CD4-positive, CD25-positive, alpha-beta regulatory T cell (primary cell): ENCODE data around the gene ZBTB7A. TPM values are rescaled to one million over a fixed set of nuclear protein-coding genes. Genes with fewer than 3 reads are reported as not detected.
"Not testable (repeated sequence)": the region's sequence is repeated elsewhere in the genome, so short reads cannot be mapped to it uniquely, and the experiment has no call there.

ENCODE experiments used
- ATAC-seq, 2 donors: fragments of 150-1000 bp; cut with Tn5 transposase; one replicate each; pipeline ENCODE4 v1.10.0; 2021; ENCODE audit warnings: low read depth in 2 of 2, moderate number of reproducible peaks in 2 of 2, moderate library complexity in 1 of 2
- DNase-seq, 3 donors: peaks; one replicate each; pipeline versions ENCODE4 v3.0.0 to v3.0.0-alpha.2; 2012 to 2022; ENCODE audit warnings: mixed read lengths in 1 of 3
- H3K27ac ChIP-seq: one replicate; pipeline ENCODE4 v1.7.0; 2013; ENCODE audit warnings: mild to moderate bottlenecking, low read length; ENCODE audit not compliant: insufficient read depth, poor library complexity, severe bottlenecking
- H3K27me3 ChIP-seq: one replicate; pipeline ENCODE4 v1.7.0; 2013; ENCODE audit warnings: low read length; ENCODE audit not compliant: control insufficient read depth, insufficient read depth
- H3K36me3 ChIP-seq: one replicate; pipeline ENCODE4 v1.7.0; 2013; ENCODE audit warnings: mild to moderate bottlenecking, low read length, moderate library complexity; ENCODE audit not compliant: control insufficient read depth, insufficient read depth
- H3K4me1 ChIP-seq: 2 replicates; pipeline ENCODE4 v1.7.0; 2013; ENCODE audit warnings: mild to moderate bottlenecking, low read length; ENCODE audit not compliant: insufficient read depth, control insufficient read depth, poor library complexity, severe bottlenecking
- H3K4me3 ChIP-seq: one replicate; pipeline ENCODE4 v1.7.0; 2013; ENCODE audit warnings: low read depth, mild to moderate bottlenecking, low read length, moderate library complexity
- H3K9me3 ChIP-seq, 2 experiments: 1 replicate in 1 of 2; 2 replicates in 1 of 2; pipeline ENCODE4 v1.7.0; 2013; ENCODE audit warnings: low read length in 2 of 2, mild to moderate bottlenecking in 1 of 2, moderate library complexity in 1 of 2; ENCODE audit not compliant: control insufficient read depth in 2 of 2
- H3K27ac Mint-ChIP-seq, 3 donors: one replicate each; pipeline ENCODE4 v1.8.0; 2020 to 2022; ENCODE audit warnings: mild to moderate bottlenecking in 3 of 3, mixed read lengths in 3 of 3, moderate library complexity in 2 of 3
- H3K27me3 Mint-ChIP-seq: one replicate; pipeline ENCODE4 v1.8.0; 2022; ENCODE audit warnings: mild to moderate bottlenecking, mixed read lengths
- H3K36me3 Mint-ChIP-seq: one replicate; pipeline ENCODE4 v1.8.0; 2020; ENCODE audit warnings: mixed read lengths
- H3K4me1 Mint-ChIP-seq, 4 donors: one replicate each; pipeline ENCODE4 v1.8.0; 2020 to 2022; ENCODE audit warnings: mixed read lengths in 4 of 4, mild to moderate bottlenecking in 1 of 4
- H3K4me3 Mint-ChIP-seq, 4 donors: one replicate each; pipeline ENCODE4 v1.8.0; 2020 to 2022; ENCODE audit warnings: mild to moderate bottlenecking in 4 of 4, mixed read lengths in 4 of 4, moderate library complexity in 3 of 4
- H3K9me3 Mint-ChIP-seq, 7 donors: one replicate each; pipeline ENCODE4 v1.8.0; 2020 to 2022; ENCODE audit warnings: mixed read lengths in 7 of 7, mild to moderate bottlenecking in 3 of 7, moderate library complexity in 2 of 7
- polyA plus RNA-seq, 4 donors: library from polyadenylated mRNA; unstranded; fragments of 300-500 nt; fragmentation: Illumina TruSeq; gene quantifications; one replicate each; pipeline ENCODE4 v1.2.3, GENCODE V29; 2021
- total RNA-seq: library from RNA; stranded (reverse); gene quantifications from one replicate; pipeline ENCODE4 v1.2.3, GENCODE V29; 2022

The ZBTB7A gene
- total and polyA plus RNA-seq, 5 donors from 2014 or later, result 19.6 to 50.5 (median 26.8) TPM

DNA sequence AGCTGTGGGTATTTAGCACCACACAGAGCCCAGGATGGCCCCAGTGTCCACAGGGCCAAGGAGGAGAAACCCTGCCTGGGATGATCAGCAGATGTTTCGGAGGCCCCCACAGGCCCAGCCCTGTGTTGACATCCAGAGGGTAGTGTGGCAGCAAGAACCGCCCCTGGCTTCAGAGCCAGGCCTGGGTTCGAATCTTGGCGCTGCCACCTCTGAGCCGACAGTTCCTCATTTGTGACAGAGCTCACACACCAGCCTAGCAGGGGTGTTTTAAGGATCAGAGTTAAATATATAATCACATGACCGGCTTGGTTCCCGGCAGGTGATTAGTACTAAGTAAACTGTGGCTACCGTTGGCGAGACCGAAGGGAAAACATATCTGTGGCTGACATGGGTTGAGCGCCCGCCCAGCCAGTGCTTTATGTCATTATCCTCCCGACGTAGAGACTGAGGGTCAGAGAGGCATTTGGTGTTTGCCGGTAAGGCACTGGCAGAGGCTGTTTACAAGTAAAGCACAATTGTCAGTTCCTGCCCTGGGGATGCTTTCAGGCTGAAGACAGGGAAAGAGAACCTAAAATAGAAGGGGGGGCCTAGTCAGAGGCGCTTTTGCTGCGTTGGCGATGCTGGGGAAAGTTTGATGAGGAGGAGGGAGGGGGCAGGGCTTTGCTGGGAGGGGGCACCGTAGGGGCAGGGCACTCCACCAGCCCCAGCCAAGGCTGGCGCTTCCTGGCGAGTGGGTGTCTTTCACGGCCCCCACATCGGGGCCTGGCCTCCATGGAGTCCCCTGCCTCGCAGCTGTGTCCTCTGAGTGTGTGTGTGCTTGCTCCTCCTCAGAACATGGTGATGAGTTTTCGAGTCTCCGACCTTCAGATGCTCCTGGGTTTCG is 54.4 kb downstream of the ZBTB7A start:
- no peaks in the 10 kb centered on the region for H3K9me3 Mint-ChIP-seq
- no peaks in the 10 kb centered on the region for H3K27me3 ChIP-seq
- peaks cover 0 to 53% (median 8%) of the 10 kb centered on the region in 4 donors for H3K4me1 Mint-ChIP-seq
- H3K4me3 Mint-ChIP-seq, result no peak overlapping the region
- no peak overlapping the region for H3K4me3 ChIP-seq
- peaks cover 6% of the 10 kb centered on the region for H3K36me3 Mint-ChIP-seq
- ATAC-seq (no peak), DNase-seq (no peak)
- H3K9me3 ChIP-seq, result no peaks in the 10 kb centered on the region
- H3K27me3 Mint-ChIP-seq, result no peaks in the 10 kb centered on the region
- H3K36me3 ChIP-seq, result peaks cover 34% of the 10 kb centered on the region
- no peak overlapping the region for H3K27ac ChIP-seq
- H3K4me1 ChIP-seq, result peaks cover 42% of the 10 kb centered on the region
- H3K27ac Mint-ChIP-seq, result peak overlapping the region in 1 of 3 donors; percentile 62

DNA sequence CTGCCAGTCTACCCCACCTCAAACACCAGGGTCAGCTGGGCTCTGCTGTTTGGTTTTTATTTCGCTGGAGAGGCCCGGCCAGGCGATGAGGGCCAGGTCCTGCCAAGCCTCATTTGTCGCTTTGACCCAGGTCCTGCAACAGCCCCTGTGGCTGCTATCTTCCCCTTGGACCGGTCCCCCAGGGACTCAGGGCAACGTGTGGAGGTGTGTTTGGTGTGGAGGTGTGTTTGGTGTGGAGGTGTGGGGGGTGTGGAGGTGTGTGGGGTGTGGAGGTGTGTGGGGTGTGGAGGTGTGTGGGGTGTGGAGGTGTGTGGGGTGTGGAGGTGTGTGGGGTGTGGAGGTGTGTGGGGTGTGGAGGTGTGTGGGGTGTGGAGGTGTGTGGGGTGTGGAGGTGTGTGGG is 55.3 kb downstream of the ZBTB7A start:
- Mint-ChIP-seq H3K4me1 (peaks cover 0 to 54% (median 8%) of the 10 kb centered on the region in 4 donors), H3K4me3 (peak overlapping the region in 2 of 4 donors; percentile 62 to 89), H3K27ac (peak overlapping the region in 1 of 3 donors; percentile 26)
- DNase-seq, H3K36me3 Mint-ChIP-seq, H3K9me3 Mint-ChIP-seq, H3K27me3 ChIP-seq, ATAC-seq, H3K27me3 Mint-ChIP-seq, H3K4me3 ChIP-seq, H3K9me3 ChIP-seq, H3K27ac ChIP-seq: not testable (repeated sequence)
- H3K36me3 ChIP-seq, result peaks cover 30% of the 10 kb centered on the region
- peaks cover 48% of the 10 kb centered on the region for H3K4me1 ChIP-seq

DNA sequence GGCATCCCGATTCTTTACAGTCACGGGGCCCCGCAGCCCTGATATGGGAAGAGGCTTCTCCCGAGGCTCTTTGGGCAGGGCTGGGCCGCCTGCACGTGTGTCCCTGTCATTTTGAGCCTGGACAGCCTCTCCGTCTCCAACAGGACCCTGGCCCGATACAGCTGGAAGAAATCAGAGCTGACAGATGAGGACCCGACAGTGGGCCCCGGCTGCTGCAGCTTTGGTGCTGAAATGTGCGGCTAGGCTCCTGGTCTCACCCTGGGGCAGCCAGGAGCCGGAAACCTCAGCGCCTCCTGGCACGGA is 55.9 kb downstream of the ZBTB7A start:
- H3K27me3 ChIP-seq, result no peaks in the 10 kb centered on the region
- peak overlapping the region in 1 of 3 donors; percentile 43 for H3K27ac Mint-ChIP-seq
- H3K4me3 ChIP-seq, result no peak overlapping the region
- no peaks in the 10 kb centered on the region for H3K27me3 Mint-ChIP-seq
- peaks cover 28% of the 10 kb centered on the region for H3K36me3 ChIP-seq
- ATAC-seq (no peak), DNase-seq (no peak)
- H3K4me1 Mint-ChIP-seq, result peaks cover 0 to 50% (median 8%) of the 10 kb centered on the region in 4 donors
- H3K27ac ChIP-seq, result no peak overlapping the region
- H3K36me3 Mint-ChIP-seq, result peaks cover 6% of the 10 kb centered on the region
- no peaks in the 10 kb centered on the region for H3K9me3 ChIP-seq
- no peaks in the 10 kb centered on the region for H3K9me3 Mint-ChIP-seq
- H3K4me3 Mint-ChIP-seq, result peak overlapping the region in 1 of 4 donors; percentile 89
- H3K4me1 ChIP-seq, result peaks cover 48% of the 10 kb centered on the region

DNA sequence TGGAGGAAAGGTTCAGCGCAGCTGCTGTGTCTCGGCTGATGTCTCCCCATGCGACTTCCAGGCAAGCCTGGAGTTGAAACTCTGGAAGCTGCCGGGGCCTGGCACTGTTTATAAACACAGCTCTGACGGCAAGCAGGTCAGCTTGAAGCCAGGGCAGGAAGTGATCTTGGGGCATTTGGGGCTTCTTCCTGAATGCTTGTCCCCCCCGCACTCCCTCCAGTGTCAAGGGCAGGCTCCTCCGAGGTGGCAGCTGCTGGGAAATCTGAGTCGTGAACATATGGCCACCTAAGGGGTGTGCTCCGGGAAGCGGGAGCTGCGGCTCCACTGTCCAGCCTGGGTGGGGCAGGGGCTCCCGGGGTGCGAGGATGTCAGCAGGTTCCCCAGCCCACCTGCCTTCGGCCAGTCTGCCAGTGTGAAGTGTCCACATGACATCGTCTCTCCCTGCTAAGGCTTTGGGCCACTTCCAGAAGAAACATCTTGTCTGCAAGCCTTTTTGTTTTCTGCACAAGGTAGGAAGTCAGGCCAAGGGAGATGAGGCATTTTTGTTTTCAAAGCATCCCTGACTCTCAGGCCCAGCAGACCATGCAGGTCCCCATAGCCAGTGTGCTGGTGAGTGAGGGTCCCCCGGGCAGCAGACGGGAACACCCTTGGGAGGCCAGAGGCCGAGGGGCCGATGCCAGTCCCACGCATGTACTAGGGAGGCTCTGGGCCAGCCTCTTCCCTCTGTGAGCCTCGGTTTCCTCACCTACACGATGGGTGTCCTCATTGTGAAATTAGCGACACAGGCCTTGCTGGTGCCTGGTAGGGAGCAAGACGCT is 56.5 kb downstream of the ZBTB7A start:
- Mint-ChIP-seq H3K4me3 (peak overlapping the region; percentile 44 to 89 (median 72)), H3K9me3 (no peaks in the 10 kb centered on the region), H3K27me3 (no peaks in the 10 kb centered on the region), H3K36me3 (peaks cover 6% of the 10 kb centered on the region), H3K4me1 (peaks cover 0 to 49% (median 8%) of the 10 kb centered on the region in 4 donors), H3K27ac (peak overlapping the region in 1 of 3 donors; percentile 43)
- no peaks in the 10 kb centered on the region for H3K9me3 ChIP-seq
- H3K27ac ChIP-seq, result no peak overlapping the region
- ATAC-seq (no peak), DNase-seq (no peak)
- H3K27me3 ChIP-seq, result no peaks in the 10 kb centered on the region
- no peak overlapping the region for H3K4me3 ChIP-seq
- peaks cover 48% of the 10 kb centered on the region for H3K4me1 ChIP-seq
- H3K36me3 ChIP-seq, result peaks cover 28% of the 10 kb centered on the region

DNA sequence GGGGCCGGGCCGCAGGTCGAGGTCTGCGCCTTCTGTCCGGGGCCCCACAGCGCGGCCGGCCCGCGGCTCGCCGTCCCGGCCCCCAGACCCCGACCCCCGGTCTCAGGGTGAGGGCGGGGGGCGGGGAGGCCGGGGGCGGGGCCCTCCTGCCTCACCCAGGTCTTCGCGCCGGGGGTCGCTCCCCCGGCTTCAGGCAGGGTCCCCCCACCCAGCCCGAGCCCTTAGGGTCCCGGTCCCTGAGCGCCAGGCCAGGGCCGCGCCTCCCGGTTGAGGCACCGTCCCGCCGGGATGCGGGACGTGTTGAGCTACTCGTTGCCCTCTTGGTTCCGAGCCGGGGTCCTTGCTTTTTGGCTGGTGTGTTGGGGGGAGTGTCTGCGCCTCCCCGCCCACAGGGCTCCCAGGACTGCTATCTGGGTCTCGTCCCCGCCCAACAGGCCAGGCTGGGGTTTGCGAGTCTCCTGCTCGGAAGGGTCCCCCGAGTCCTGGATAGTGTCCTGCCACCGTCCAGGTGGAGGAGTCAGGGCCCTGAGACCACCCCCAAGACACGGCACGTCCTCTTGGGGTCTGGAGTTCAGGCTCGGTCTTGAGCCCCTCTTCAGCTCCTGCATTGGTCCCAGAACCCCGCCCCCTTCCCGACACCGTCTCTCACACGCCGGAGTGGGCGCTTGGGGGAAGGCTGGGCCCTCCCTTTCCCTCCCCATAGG is 58.7 kb downstream of the ZBTB7A start:
- Histone ChIP-seq H3K27ac (peak overlapping the region; percentile 33), H3K4me1 (peaks cover 40% of the 10 kb centered on the region), H3K27me3 (no peaks in the 10 kb centered on the region), H3K36me3 (peaks cover 14% of the 10 kb centered on the region), H3K4me3 (peak overlapping the region; percentile 64), H3K9me3 (no peaks in the 10 kb centered on the region)
- peak in 1 of 2 donors; percentile 0 for ATAC-seq
- DNase-seq, result peak in 2 of 3 donors; percentile 15 to 26
- Mint-ChIP-seq H3K27me3 (no peaks in the 10 kb centered on the region), H3K4me1 (peaks cover 0 to 42% (median 8%) of the 10 kb centered on the region in 4 donors), H3K27ac (peak overlapping the region; percentile 83 to 93 (median 86)), H3K9me3 (no peaks in the 10 kb centered on the region), H3K36me3 (peaks cover 3% of the 10 kb centered on the region), H3K4me3 (peak overlapping the region; percentile 89 to 95 (median 92))

DNA sequence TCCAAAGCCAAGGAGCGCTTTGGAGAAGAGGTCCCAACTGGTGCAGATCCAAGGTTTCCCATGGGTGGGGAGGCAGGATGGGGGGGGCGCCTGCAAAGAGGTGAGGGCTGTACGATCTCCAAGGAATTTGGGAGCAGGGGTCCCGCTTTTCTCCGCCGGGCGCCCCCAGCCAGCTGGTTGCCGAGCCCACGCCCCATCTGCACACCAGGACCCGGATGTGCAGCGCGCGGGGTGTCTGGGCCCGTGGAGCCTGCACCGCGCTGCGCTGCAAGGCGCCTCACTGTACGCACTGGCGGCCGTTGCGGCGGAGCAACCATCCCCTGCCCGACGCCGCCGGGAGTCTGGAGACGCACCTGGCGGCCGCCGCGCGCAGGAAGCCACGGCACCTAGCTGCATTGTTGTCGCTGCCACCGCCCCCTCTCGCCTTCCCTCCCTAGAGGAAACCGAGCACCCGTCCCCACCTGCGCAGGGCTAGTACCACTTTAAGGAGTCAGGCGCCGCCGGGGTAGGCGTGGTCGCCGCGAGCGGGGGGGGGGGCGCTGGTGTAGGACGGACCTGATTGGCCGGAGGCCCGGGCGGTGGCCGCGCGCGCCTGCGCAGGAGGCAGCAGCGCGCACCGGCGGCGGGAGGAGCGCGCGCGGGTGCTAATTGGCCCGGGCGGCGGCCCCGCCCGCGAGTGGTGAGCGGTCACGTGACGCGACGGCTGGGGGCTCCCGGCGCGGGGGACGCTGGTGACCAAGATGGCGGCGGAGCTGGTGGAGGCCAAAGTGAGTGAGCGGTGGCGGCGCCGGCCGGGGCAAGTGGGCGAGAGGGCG is 59.5 kb downstream of the ZBTB7A start, which contains the start of gene PIAS4:
Gene PIAS4, plus strand, starts transcription at position 716 of the 815 bp plus-strand sequence. Its CDS starts 25 bp downstream, at position 741.
- H3K9me3 ChIP-seq, result no peaks in the 10 kb centered on the region
- Mint-ChIP-seq H3K4me1 (peaks cover 0 to 39% (median 8%) of the 10 kb centered on the region in 4 donors), H3K27me3 (no peaks in the 10 kb centered on the region), H3K4me3 (peak within 1 kb of the TSS; percentile 89 to 95 (median 92)), H3K27ac (peak within 1 kb of the TSS; percentile 83 to 93 (median 86)), H3K9me3 (no peaks in the 10 kb centered on the region), H3K36me3 (no peaks in the 10 kb centered on the region)
- DNase-seq (peak; percentile 93 to 97 (median 95)), ATAC-seq (peak; percentile 93 to 94)
- H3K36me3 ChIP-seq, result peaks cover 10% of the 10 kb centered on the region
- H3K27ac ChIP-seq, result peak within 1 kb of the TSS; percentile 77
- H3K27me3 ChIP-seq, result no peaks in the 10 kb centered on the region
- peaks cover 40% of the 10 kb centered on the region for H3K4me1 ChIP-seq
- peak within 1 kb of the TSS; percentile 69 for H3K4me3 ChIP-seq
